IMR-90 (cell line): ENCODE data around the gene ANKRD30A.

Experiments used
- CEBPB ChIP-seq: IDR thresholded peaks from 2 replicates; pipeline ENCODE4 v1.6.1; 2012; ENCODE audit warnings: low read depth, low read length, improper control_type of control experiment
- CTCF ChIP-seq: conservative IDR thresholded peaks from 2 replicates; pipeline ENCODE4 v1.5.1; 2012; ENCODE audit warnings: mild to moderate bottlenecking, low read depth, low read length, improper control_type of control experiment
- FOS ChIP-seq: fragments of 150-350 bp; IDR thresholded peaks from 2 replicates; pipeline ENCODE4 v1.6.1; 2016; ENCODE audit warnings: low read depth, low read length
- MAFK ChIP-seq: IDR thresholded peaks from 2 replicates; pipeline ENCODE4 v1.6.1; 2012; ENCODE audit warnings: low read depth, low read length, improper control_type of control experiment
- MAZ ChIP-seq: IDR thresholded peaks from 2 replicates; pipeline ENCODE4 v1.6.1; 2012; ENCODE audit warnings: low read depth, mild to moderate bottlenecking, low read length, improper control_type of control experiment, moderate library complexity, borderline replicate concordance
- NFE2L2 ChIP-seq: fragments of 150-350 bp; IDR thresholded peaks from 2 replicates; pipeline ENCODE4 v1.6.1; 2016; ENCODE audit warnings: low read depth, mild to moderate bottlenecking, low read length
- POLR2A ChIP-seq: IDR thresholded peaks from 2 replicates; pipeline ENCODE4 v1.6.1; 2012; ENCODE audit warnings: mild to moderate bottlenecking, low read depth, low read length
- RAD21 ChIP-seq: IDR thresholded peaks from 2 replicates; pipeline ENCODE4 v1.6.1; 2012; ENCODE audit warnings: low read length, improper control_type of control experiment
- RCOR1 ChIP-seq: IDR thresholded peaks from 2 replicates; pipeline ENCODE4 v1.6.1; 2012; ENCODE audit warnings: mild to moderate bottlenecking, low read length, improper control_type of control experiment; ENCODE audit not compliant: insufficient replicate concordance
- RFX5 ChIP-seq: IDR thresholded peaks from 2 replicates; pipeline ENCODE4 v1.8.0; 2012; ENCODE audit warnings: low read depth, mild to moderate bottlenecking, low read length, moderate library complexity

GRCh38 chr10:37125921-37126320, 523 bp downstream of the ANKRD30A start:
- TF ChIP-seq CEBPB (no peak), CTCF (no peak), NFE2L2 (no peak), RAD21 (no peak), RFX5 (no peak), MAZ (no peak), POLR2A (no peak), FOS (no peak), MAFK (no peak), RCOR1 (no peak)
